ENCODE results near the gene PIMREG.
"Not testable (repeated sequence)": the region's sequence is repeated elsewhere in the genome, so short reads cannot be mapped to it uniquely, and the experiment has no call there.

The PIMREG gene

GRCh38 chr17:6482105-6482455 lies 37.8 kb downstream of the PIMREG start:
- no peak for DNase-seq (ENCODE audit: low spot score)
- in situ Hi-C loops (cut with MboI; ENCODE audit: low sequenced_read_pairs, unreplicated experiment), result no loop called here
- TF ChIP-seq CTCF (IDR thresholded peaks at IDR 0.05; ENCODE audit: borderline replicate concordance, control extremely low read depth, extremely low read depth, insufficient read depth, missing control alignments), result no peak

- in situ Hi-C loops (cut with MboI; ENCODE audit: low sequenced_read_pairs, unreplicated experiment); DNase-seq (ENCODE audit: low spot score): not testable (repeated sequence)
Measured at GRCh38 chr17:6482796-6483195, 38.5 kb downstream of the PIMREG start.

- in situ Hi-C loops (cut with MboI; ENCODE audit: low sequenced_read_pairs, unreplicated experiment), result no loop called here
- no peak for TF ChIP-seq CTCF (IDR thresholded peaks at IDR 0.05; ENCODE audit: borderline replicate concordance, control extremely low read depth, extremely low read depth, insufficient read depth, missing control alignments)
- DNase-seq (ENCODE audit: low spot score), result no peak
Measured at GRCh38 chr17:6483507-6483906, 39.3 kb downstream of the PIMREG start.

GRCh38 chr17:6485646-6486412 lies 41.6 kb downstream of the PIMREG start:
- in situ Hi-C loops (cut with MboI; ENCODE audit: low sequenced_read_pairs, unreplicated experiment), result no loop called here
- no peak for DNase-seq (ENCODE audit: low spot score)
- no peak for TF ChIP-seq CTCF (IDR thresholded peaks at IDR 0.05; ENCODE audit: borderline replicate concordance, control extremely low read depth, extremely low read depth, insufficient read depth, missing control alignments)

- in situ Hi-C loops (cut with MboI; ENCODE audit: low sequenced_read_pairs, unreplicated experiment), result no loop called here
- no peak for TF ChIP-seq CTCF (IDR thresholded peaks at IDR 0.05; ENCODE audit: borderline replicate concordance, control extremely low read depth, extremely low read depth, insufficient read depth, missing control alignments)
- DNase-seq (ENCODE audit: low spot score), result no peak
Measured at GRCh38 chr17:6487251-6488007, 43.2 kb downstream of the PIMREG start.

- in situ Hi-C loops (cut with MboI; ENCODE audit: low sequenced_read_pairs, unreplicated experiment), result no loop called here
- DNase-seq (ENCODE audit: low spot score), result no peak
- TF ChIP-seq CTCF (IDR thresholded peaks at IDR 0.05; ENCODE audit: borderline replicate concordance, control extremely low read depth, extremely low read depth, insufficient read depth, missing control alignments), result no peak
Measured at GRCh38 chr17:6488008-6488539, 43.8 kb downstream of the PIMREG start.

GRCh38 chr17:6489016-6489550 lies 44.8 kb downstream of the PIMREG start:
- TF ChIP-seq CTCF (IDR thresholded peaks at IDR 0.05; ENCODE audit: borderline replicate concordance, control extremely low read depth, extremely low read depth, insufficient read depth, missing control alignments), result no peak
- no peak for DNase-seq (ENCODE audit: low spot score)
- in situ Hi-C loops (cut with MboI; ENCODE audit: low sequenced_read_pairs, unreplicated experiment), result no loop called here

Data from GM13976 (cell line).